Stimulated activated CD4-positive, alpha-beta T cell treated with anti-CD3 and anti-CD28 coated beads, Interleukin-1b, Interleukin-23, amount 100 ng/mL, for 1 hour (primary cell): Measurements from ENCODE around the gene USP13.
"Not testable (repeated sequence)": the region's sequence is repeated elsewhere in the genome, so short reads cannot be mapped to it uniquely, and the experiment has no call there.

Experiments
- DNase-seq, 2 donors: peaks; one replicate each; pipeline ENCODE4 v3.0.0-alpha.2; 2020; ENCODE audit warnings: low read depth in 2 of 2

The USP13 gene

DNA sequence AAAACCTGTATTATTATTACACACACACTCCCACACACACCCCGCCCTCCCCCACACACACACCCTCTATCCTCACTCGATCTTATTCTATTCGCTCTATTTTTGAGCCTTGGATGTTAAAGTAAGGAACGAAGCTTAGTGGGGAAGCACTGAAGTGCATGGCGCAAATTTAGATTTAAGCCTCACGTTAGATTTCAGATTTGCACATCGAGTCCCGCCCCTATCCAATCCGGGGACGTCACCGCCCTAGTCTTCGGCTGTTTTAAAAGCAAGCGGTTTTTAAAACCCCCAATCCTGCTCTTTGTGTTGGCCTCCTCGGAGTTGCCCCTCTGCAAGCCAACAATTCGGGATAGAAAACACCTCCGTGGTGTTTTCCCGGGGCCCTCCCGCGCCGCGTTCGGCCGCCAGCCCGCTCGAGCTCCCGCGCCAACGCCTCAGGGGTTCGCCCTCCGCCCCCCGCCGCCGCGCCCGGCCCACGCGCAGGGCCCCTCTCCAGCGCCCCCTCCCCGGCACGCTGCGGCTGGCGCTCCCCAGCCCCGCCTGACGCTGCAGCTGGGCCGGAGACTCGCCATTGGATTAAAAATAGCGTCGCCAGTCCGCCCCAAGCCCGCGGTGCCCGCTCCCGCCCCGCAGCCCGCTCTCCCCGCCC lies at the start of gene USP13:
Gene USP13 (plus strand): TSS at position 594 of the 649 bp plus-strand sequence. CDS start 186 bp downstream, outside the sequence.
- DNase-seq = peak; percentile 8 to 26

- DNase-seq = no peak
These were observed 49.5 kb upstream of the USP13 start for GRCh38 chr3:179603321-179603720.

DNA sequence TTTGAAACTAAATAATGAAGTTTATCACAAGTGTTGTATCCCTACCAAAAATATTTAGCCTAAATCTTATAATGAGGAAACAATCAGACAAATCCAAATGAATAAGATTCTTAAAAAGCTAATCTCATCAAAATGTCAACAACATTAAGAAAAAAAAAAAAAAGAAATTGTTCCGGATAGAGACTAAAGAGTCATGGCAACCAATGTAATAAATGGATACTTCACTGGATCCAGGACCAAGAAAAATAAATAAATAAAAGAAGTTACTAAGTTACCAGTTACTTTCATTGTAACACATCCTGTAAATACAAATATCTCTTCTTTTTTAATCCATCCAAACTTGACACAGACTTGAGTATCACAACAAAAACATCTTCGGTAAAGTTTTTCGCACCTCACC lies 49.0 kb upstream of the USP13 start:
- no peak for DNase-seq

DNA sequence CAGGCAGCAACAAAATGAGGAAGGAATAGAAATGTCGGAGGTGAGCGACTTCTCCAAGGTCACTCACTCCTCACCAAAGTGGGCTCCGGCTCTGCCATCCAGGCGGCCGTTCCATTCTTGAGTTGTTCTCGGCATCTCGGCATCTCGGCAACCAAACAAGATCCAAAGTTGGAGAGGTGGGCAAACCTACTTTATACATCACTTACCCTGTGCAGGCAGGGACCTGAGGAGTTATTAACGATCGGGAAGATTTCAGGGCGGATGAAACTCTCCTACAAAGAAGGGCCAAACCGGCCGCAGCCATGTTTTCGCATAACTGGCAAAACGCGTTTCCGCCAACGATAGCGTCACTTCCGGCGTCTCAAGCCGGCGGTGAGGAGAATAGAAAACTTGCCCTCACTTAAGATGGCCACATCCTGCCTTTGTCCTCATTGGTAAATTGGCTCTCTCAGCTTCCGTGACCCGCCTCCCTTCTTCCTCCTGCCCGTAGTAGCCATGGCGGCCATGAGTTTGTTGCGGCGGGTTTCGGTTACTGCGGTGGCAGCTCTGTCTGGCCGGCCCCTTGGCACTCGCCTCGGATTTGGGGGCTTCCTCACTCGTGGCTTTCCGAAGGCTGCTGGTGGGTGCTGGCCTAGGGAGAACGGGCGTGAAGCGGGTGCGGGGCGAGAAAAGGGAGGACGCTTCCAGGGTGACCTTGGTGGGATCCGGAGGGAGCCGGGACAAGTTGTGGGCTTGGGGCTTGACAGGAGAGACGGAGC lies 48.3 kb upstream of the USP13 start, which contains the start of the genes MRPL47 and NDUFB5:
Gene MRPL47 (minus strand): TSS at position 318 of the 758 bp plus-strand sequence. CDS start 14 bp downstream, at position 304.
Gene NDUFB5 (plus strand): TSS at position 474 of the 758 bp plus-strand sequence. CDS start 22 bp downstream, at position 496.
- peak; percentile 70 to 73 for DNase-seq

- no peak for DNase-seq
These were observed 46.2 kb upstream of the USP13 start for GRCh38 chr3:179606534-179607085.

DNA sequence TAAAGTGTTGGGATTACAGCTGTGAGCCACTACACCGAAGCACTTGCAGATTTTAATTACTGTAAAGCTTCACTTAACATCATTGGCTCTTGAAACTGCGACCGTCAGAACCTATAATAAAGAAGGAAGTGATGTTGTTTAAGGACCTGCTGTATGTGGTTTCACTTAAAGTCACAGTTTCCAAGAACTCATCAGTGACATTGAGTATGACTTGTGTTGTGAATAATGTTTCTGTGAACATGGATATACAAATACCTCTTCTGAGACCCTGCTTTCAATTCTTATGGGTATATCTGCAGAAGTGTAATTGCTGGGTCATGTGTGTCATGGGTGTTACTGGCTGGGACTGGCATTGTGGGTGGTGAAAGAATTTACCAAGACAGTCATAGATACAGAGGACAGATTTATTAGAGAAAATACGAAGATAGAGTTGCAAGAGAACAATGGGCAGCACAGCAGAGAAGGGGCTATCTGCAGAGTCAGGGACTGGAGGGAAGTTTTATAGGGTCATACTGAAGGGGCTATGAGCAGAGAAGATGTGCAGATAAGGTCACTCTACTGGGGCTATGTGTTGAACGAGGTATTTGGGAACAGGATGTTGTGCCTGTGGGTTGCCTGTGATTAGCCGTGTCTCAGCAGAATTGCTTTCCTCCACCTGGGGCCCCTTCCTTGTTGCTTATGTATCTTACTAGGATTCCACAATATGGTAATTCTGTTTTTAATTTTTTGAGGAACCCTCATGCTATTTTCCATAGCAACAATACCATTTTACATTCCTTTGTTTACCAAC lies 43.7 kb upstream of the USP13 start:
- DNase-seq = no peak

- no peak for DNase-seq
These were observed 42.8 kb upstream of the USP13 start for GRCh38 chr3:179610066-179610465.

- DNase-seq = no peak
These were observed 39.0 kb upstream of the USP13 start for GRCh38 chr3:179613807-179614206.

- no peak for DNase-seq
These were observed 37.2 kb upstream of the USP13 start for GRCh38 chr3:179615458-179616173.

DNA sequence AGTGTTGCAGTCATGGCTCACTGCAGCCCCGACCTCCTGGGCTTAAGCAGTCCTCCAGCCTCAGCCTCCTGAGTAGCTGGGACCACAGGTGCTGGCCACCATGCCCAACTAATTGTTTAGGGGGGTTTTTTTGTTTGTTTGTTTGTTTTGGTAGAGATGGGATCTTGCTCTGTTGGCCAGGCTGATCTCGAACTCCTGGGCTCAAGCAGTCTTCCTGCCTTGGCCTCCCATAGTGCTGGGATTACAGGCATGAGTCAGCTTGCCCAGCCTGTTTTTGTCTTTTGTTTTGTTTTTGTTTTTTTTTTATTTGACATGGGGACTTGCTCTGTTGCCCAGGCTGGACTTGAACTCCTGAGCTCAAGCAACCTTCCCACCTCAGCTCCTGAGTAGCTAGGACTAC lies 30.8 kb upstream of the USP13 start:
- no peak for DNase-seq

DNA sequence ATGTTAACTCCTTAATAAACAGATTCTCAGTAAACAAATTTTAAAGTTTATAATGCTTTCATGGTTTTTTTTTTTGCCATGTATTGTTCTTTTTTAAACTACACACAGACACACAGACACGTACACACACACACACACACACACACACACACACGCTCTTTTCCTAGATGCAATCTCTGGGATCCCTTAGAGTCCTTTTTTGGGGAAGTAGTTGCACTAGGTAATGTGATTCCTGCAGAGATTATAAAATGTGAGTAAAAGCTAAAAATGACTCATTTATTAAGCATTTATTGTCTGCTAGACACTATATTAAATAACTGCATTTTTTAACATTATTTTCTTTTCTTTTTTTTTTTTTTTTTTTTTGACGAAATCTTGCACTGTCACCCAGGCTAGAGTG lies 28.4 kb upstream of the USP13 start:
- no peak for DNase-seq

GRCh38 chr3:179630753-179631451 lies 21.9 kb upstream of the USP13 start:
- DNase-seq = no peak

- no peak for DNase-seq
These were observed 12.4 kb upstream of the USP13 start for GRCh38 chr3:179640469-179640868.

- DNase-seq = no peak
These were observed 10.0 kb upstream of the USP13 start for GRCh38 chr3:179642871-179643270.

DNA sequence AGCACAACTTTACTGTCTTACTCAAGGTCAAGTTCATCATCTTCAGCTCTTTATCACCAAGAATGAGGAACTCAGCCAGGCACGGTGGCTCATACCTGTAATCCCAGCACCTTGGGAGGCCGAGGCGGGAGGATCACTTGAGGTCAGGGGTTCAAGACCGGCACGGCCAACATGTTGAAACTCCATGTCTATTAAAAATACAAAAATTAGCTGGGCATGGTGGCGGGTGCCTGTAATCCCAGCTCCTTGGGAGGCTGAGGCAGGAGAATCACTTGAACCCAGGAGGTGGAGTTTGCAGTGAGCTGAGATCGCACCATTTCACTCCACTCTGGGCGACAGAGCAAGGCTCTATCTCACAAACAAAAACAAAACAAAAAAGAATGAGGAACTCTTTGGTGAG lies 9.0 kb upstream of the USP13 start:
- DNase-seq = not testable (repeated sequence)

- no peak for DNase-seq
These were observed 6.7 kb upstream of the USP13 start for GRCh38 chr3:179646177-179646576.

GRCh38 chr3:179651687-179652446 lies 973 bp upstream of the USP13 start:
- no peak for DNase-seq

DNA sequence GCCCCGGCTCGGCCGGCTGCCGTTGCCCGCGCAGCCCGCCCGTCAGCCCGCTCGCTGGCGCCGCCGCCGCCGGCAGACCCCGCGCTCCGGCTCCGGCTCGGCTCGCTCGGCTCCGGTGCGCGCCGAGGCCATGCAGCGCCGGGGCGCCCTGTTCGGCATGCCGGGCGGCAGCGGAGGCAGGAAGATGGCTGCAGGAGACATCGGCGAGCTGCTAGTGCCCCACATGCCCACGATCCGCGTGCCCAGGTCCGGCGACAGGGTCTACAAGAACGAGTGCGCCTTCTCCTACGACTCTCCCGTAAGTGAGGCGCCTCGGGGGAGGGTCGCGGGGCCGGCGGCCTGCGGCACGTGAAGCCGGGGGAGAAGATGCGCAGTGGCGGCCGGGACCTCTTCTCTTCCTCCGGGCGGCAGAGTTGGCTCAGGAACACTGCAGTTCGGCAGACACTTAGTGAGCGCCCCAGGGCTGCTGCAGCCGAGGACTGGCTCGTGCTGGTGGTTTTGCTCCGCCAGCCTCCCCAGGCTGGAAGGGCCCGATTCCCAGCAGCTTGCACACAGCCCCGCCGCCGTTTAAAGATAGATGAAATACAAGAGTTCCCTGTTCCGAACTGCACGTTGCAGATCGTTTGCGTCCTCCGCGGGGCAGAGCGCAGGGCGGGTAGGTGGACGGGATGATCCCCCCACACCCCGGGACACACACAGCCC lies 407 bp downstream of the USP13 start:
- peak; percentile 9 to 36 for DNase-seq

- DNase-seq = no peak
These were observed 2.4 kb downstream of the USP13 start for GRCh38 chr3:179655236-179655635.
